Astrocyte (in vitro differentiated cells and primary cell): ENCODE results near the gene PLGRKT.

Source experiments
- EZH2 ChIP-seq: IDR thresholded peaks from 2 replicates; pipeline ENCODE4 v1.6.1; 2012; ENCODE audit warnings: mild to moderate bottlenecking, low read length, inconsistent platforms; ENCODE audit not compliant: insufficient read depth
- TF ChIP-seq, protein P1 (sequence below): IDR thresholded peaks from 2 replicates; pipeline ENCODE4 v1.5.1; 2011; ENCODE audit warnings: low read depth, mild to moderate bottlenecking, inconsistent platforms, low read length, moderate library complexity; ENCODE audit not compliant: insufficient read depth

DNA sequence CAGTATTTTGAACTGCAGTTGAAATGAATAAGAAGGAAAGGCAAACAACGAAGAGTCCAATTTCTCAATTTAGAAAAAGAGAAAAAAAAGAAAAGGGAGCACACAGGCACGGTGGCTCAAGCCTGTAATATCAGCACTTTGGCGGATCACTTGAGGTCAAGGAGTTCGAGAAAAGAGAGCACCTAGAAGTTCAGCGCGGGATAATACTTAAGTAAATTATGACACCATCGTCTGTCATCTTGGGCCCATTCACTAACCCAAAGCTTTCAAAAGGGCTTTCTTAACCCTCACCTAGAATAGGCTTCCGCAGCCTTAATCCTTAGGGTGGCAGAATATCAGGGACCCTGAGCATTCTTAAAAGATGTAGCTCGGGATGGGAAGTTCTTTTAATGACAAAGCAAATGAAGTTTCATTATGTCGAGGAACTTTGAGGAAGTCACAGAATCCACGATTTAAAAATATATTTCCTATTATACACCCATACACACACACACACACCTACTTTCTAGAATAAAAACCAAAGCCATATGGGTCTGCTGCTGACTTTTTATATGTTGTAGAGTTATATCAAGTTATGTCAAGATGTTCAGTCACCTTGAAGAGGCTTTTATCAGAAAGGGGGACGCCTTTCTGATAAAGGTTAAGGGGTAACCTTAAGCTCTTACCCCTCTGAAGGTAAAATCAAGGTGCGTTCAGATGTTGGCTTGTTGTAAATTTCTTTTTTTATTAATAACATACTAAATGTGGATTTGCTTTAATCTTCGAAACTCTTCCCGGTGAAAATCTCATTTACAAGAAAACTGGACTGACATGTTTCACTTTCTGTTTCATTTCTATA is 12.0 kb upstream of the PLGRKT start:
- TF ChIP-seq, protein P1, sequence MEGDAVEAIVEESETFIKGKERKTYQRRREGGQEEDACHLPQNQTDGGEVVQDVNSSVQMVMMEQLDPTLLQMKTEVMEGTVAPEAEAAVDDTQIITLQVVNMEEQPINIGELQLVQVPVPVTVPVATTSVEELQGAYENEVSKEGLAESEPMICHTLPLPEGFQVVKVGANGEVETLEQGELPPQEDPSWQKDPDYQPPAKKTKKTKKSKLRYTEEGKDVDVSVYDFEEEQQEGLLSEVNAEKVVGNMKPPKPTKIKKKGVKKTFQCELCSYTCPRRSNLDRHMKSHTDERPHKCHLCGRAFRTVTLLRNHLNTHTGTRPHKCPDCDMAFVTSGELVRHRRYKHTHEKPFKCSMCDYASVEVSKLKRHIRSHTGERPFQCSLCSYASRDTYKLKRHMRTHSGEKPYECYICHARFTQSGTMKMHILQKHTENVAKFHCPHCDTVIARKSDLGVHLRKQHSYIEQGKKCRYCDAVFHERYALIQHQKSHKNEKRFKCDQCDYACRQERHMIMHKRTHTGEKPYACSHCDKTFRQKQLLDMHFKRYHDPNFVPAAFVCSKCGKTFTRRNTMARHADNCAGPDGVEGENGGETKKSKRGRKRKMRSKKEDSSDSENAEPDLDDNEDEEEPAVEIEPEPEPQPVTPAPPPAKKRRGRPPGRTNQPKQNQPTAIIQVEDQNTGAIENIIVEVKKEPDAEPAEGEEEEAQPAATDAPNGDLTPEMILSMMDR = no peak
- no peak for TF ChIP-seq EZH2
